Measurements from ENCODE around the gene TAL1. TPM values are rescaled to one million over a fixed set of nuclear protein-coding genes. Genes with fewer than 3 reads are reported as not detected.

TAL1 gene
- total and polyA plus RNA-seq, 4 donors, result 6.4 to 9.6 (median 9.0) TPM

GRCh38 chr1:47212636-47213229 is 19.3 kb downstream of the TAL1 start:
- no peaks in the 10 kb centered on the region for H3K36me3 ChIP-seq (ENCODE audit: control insufficient read depth in 4 of 4, insufficient read depth in 4 of 4, low read length in 4 of 4)
- no peaks in the 10 kb centered on the region for H3K9me3 ChIP-seq (ENCODE audit: control insufficient read depth in 4 of 4, insufficient read depth in 3 of 4, low read length in 3 of 4)
- H3K4me3 ChIP-seq, result no peak overlapping the region
- peaks cover 0 to 13% (median 0%) of the 10 kb centered on the region in 3 donors for H3K27me3 ChIP-seq (ENCODE audit: control insufficient read depth in 3 of 3, insufficient read depth in 3 of 3, low read length in 2 of 3)
- no peak for TF ChIP-seq CTCF (IDR thresholded peaks at IDR 0.05; ENCODE audit: control extremely low read depth, extremely low read depth)
- 74 to 83% methylated on average over 4 of the region's 4 CpGs for WGBS, 2 donors
- peaks cover 0 to 6% (median 0%) of the 10 kb centered on the region in 5 donors for H3K4me1 ChIP-seq (ENCODE audit: control insufficient read depth in 5 of 5, insufficient read depth in 5 of 5, low read length in 5 of 5)
- peak overlapping the region; percentile 54 to 83 for H3K27ac ChIP-seq (ENCODE audit: low read depth in 1 of 2, low read length in 1 of 2)
- ATAC-seq (ENCODE audit: insufficient read depth, low FRiP score), result no peak
- DNase-seq, result no peak
- no peak overlapping the region for H3K9ac ChIP-seq (ENCODE audit: insufficient read depth in 1 of 2, low read length in 2 of 2)

GRCh38 chr1:47211796-47212269 is 20.2 kb downstream of the TAL1 start:
- peaks cover 0 to 6% (median 0%) of the 10 kb centered on the region in 5 donors for H3K4me1 ChIP-seq (ENCODE audit: control insufficient read depth in 5 of 5, insufficient read depth in 5 of 5, low read length in 5 of 5)
- H3K9me3 ChIP-seq (ENCODE audit: control insufficient read depth in 4 of 4, insufficient read depth in 3 of 4, low read length in 3 of 4), result no peaks in the 10 kb centered on the region
- WGBS, 2 donors, result 12 to 41% methylated on average over 9 of the region's 9 CpGs
- H3K36me3 ChIP-seq (ENCODE audit: control insufficient read depth in 4 of 4, insufficient read depth in 4 of 4, low read length in 4 of 4), result no peaks in the 10 kb centered on the region
- no peak overlapping the region for H3K4me3 ChIP-seq
- peak overlapping the region; percentile 54 to 83 for H3K27ac ChIP-seq (ENCODE audit: low read depth in 1 of 2, low read length in 1 of 2)
- ATAC-seq (ENCODE audit: insufficient read depth, low FRiP score) (peak; percentile 64), DNase-seq (peak; percentile 51 to 73 (median 66))
- no peak overlapping the region for H3K9ac ChIP-seq (ENCODE audit: insufficient read depth in 1 of 2, low read length in 2 of 2)
- no peak for TF ChIP-seq CTCF (IDR thresholded peaks at IDR 0.05; ENCODE audit: control extremely low read depth, extremely low read depth)
- peaks cover 0 to 14% (median 0%) of the 10 kb centered on the region in 3 donors for H3K27me3 ChIP-seq (ENCODE audit: control insufficient read depth in 3 of 3, insufficient read depth in 3 of 3, low read length in 2 of 3)

- no peak overlapping the region for H3K27ac ChIP-seq (ENCODE audit: low read depth in 1 of 2, low read length in 1 of 2)
- 76 to 77% methylated on average over 3 of the region's 3 CpGs for WGBS, 2 donors
- H3K4me1 ChIP-seq (ENCODE audit: control insufficient read depth in 5 of 5, insufficient read depth in 5 of 5, low read length in 5 of 5), result peaks cover 0 to 6% (median 0%) of the 10 kb centered on the region in 5 donors
- DNase-seq (no peak), ATAC-seq (ENCODE audit: insufficient read depth, low FRiP score) (no peak)
- H3K4me3 ChIP-seq, result no peak overlapping the region
- H3K9ac ChIP-seq (ENCODE audit: insufficient read depth in 1 of 2, low read length in 2 of 2), result no peak overlapping the region
- TF ChIP-seq CTCF (IDR thresholded peaks at IDR 0.05; ENCODE audit: control extremely low read depth, extremely low read depth), result no peak
- peaks cover 0 to 18% (median 0%) of the 10 kb centered on the region in 3 donors for H3K27me3 ChIP-seq (ENCODE audit: control insufficient read depth in 3 of 3, insufficient read depth in 3 of 3, low read length in 2 of 3)
- H3K36me3 ChIP-seq (ENCODE audit: control insufficient read depth in 4 of 4, insufficient read depth in 4 of 4, low read length in 4 of 4), result no peaks in the 10 kb centered on the region
- no peaks in the 10 kb centered on the region for H3K9me3 ChIP-seq (ENCODE audit: control insufficient read depth in 4 of 4, insufficient read depth in 3 of 4, low read length in 3 of 4)
Observed at GRCh38 chr1:47210666-47211065, 21.4 kb downstream of the TAL1 start.
